GM18507 (cell line): ENCODE data around the gene HSD17B3.
A peak's percentile ranks its signal among the peaks of the same experiment; 100 is the strongest.
"Not testable (repeated sequence)": the region's sequence is repeated elsewhere in the genome, so short reads cannot be mapped to it uniquely, and the experiment has no call there.

Experiments used
- DNase-seq: peaks from one replicate; pipeline ENCODE4 v3.0.0; 2011; ENCODE audit warnings: low read depth; ENCODE audit not compliant: insufficient read length; ENCODE audit errors: extremely low spot score
- FAIRE-seq: peaks from 2 replicates; lab custom pipeline; 2011; peaks lifted over from hg19 to GRCh38; lab: Jason Lieb, UNC

Gene HSD17B3

GRCh38 chr9:96302021-96302420 lies at the start of gene HSD17B3:
Gene HSD17B3, minus strand, starts transcription at chr9:96302176. Its CDS starts 72 bp downstream, at chr9:96302104.
- no peak for DNase-seq
- FAIRE-seq: no peak

- DNase-seq: no peak
- no peak for FAIRE-seq
Measured at GRCh38 chr9:96350866-96351265, 48.9 kb upstream of the HSD17B3 start.

- no peak for DNase-seq
Measured at GRCh38 chr9:96348261-96348660, 46.3 kb upstream of the HSD17B3 start.

GRCh38 chr9:96345551-96345950 lies 43.6 kb upstream of the HSD17B3 start:
- FAIRE-seq (no peak), DNase-seq (no peak)

More at GRCh38 chr9:96348261-96348660, 46.3 kb upstream of the HSD17B3 start:
- FAIRE-seq: no peak

DNA sequence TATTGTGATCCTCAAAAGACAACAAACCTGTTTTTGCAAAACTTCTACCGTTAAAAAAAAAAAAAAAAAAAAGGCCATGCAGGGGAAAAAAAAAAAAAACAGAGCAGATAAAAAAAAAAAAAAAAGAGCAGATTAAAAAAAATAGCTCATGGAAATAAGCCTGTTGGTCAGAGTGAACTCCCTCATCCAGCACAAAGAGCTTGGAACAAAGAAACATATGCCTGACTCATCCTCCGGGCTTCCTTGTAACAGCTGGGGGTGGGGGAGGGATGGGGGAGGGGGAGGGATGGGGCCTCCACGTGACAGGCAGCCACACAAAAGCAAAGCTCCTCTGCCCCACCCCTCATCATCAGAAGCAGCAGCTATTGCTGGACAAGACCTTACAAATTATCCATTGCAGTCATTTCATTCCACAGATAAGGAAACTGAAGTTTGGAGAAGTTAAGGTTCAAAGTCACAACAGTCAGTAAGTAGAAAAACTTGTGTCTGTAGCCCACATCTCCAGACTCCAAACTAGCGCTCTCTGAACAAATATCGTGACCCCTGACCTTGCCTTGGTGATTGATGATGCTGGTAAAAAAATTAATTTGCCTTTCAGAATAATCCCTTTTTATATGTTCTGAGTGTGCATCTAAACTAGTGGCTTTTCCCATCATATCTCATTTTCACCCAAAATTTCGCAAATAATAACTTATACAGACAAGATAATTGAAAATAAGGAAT lies 42.6 kb upstream of the HSD17B3 start:
- no peak for FAIRE-seq

DNA sequence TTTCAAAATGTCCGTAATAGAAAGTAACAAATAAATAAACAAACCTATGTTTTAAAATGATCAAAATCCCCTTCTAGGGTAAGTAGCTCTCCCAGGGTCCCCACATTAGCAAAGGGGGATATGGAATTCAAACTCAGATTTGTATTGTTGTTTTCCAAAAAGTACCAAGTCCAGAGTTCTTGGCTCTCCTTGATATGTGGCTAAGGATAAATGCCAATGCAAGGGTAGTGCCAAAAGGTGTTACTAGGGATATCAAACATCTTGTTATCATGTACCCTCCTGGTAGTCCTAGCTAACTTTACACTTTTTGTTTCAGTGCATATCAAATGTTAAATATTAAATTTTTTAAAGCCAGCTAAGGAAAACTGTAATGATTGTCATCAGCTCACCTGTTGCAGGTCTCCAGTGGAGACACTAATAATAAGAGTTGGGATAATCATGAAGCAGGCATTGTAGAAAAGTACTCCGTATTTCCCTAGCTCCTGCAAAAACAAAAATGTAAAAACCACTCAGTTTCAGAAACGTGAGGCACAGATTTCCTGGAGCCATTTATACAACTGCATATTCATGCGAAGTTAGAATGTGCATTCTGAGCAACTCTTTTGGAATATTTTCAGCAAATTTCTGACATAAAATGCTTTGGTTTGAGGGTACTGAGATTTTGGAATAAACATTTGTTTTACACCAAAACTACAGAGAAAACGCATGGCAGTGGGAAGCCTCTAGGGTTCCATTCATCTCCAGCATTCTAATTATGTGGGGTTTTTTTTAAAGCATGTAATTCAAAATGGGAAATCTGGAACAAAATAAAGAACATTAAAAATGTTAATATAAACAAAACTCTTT lies 41.8 kb upstream of the HSD17B3 start:
- FAIRE-seq: no peak
- no peak for DNase-seq

More for the DNA sequence above, 42.6 kb upstream of the HSD17B3 start:
- DNase-seq: no peak

GRCh38 chr9:96342571-96343245 lies 40.7 kb upstream of the HSD17B3 start:
- FAIRE-seq (no peak), DNase-seq (no peak)

DNA sequence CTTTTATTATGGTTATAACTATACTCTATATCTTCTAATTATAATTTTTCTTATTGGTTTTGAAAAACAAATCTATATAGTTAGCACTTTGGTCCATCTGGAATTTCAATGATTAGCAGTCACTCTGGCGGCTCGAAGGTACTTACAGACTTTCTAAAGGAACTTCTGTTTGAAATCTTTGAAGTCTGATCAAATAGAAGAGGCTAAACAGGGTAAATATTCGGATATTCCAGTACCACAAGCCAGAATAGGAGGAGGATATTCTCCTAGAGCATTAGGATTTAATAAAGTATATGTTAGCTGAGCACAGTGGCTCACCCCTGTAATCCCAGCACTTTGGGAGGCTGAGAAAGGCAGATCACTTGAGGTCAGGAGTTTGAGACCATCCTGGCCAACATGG lies 38.7 kb upstream of the HSD17B3 start:
- DNase-seq (no peak), FAIRE-seq (no peak)

DNA sequence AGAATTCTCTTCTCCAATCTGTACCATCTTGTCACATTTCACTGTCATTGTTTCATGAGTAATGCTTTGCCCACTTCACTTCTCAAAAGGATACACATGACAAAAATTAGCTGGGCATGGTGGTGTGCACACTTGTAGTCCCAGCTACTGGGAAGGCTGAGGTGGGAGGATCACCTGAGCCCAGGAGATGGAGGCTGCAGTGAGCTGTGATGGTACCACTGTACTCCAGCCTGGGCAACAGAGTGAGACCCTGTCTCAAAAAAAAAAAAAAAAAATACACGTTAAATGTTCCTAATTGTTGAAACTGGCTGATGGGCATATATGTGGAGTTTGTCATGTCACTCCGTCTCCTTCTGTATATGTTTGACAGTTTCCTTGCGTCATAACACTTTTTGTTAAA lies 36.3 kb upstream of the HSD17B3 start:
- FAIRE-seq (no peak), DNase-seq (no peak)

DNA sequence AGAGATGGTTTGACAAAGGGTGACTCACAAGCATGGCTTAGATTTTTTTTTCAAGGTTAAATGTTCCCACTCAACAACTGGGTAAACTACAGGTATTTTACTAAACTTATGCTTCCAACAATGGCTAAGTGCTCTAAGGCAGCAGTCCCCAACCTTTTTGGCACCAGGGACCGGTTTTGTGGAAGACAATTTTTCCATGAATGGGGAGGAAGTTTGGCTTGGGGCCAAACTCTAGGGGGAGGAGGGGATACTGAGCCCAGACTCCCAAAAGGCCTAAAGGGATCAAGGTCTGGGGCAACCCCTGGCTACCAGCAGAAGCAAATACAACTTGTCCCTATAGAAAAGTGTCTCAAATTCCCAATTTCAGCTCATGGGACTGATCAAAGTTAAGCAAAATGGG lies 32.0 kb upstream of the HSD17B3 start:
- DNase-seq (no peak), FAIRE-seq (no peak)

DNA sequence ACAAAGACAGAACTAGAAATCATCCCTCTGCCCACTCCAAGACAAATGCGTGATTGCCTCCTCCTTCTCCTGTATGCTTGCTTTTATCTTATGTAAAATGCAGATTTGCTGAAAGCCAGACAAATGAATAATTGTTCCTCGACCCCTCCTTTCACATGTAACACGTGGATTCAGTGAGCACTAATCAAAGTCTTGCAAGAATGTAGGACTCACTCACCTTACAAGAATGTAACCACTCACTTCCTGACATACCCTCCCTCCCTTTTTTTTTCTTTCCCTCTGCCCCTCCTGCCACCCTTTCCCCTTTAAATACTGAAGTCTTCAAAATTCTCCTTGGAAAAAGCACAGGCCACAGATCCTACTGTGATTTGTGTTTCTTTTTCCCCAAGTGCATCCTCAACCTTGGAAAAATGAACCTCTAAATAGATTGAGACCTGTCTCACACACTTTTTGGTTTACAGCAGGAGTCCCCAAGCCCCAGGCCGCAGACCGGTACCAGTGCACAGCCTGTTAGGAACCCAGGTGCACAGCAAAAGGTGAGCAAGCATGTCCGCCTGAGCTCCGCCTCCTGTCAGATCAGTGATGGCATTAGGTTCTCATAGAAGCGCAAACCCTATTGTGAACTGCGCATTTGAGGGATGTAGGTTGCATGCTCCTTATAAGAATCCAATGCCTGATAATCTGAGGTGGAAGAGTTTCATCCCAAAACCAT lies 29.4 kb upstream of the HSD17B3 start:
- no peak for DNase-seq
- no peak for FAIRE-seq

DNA sequence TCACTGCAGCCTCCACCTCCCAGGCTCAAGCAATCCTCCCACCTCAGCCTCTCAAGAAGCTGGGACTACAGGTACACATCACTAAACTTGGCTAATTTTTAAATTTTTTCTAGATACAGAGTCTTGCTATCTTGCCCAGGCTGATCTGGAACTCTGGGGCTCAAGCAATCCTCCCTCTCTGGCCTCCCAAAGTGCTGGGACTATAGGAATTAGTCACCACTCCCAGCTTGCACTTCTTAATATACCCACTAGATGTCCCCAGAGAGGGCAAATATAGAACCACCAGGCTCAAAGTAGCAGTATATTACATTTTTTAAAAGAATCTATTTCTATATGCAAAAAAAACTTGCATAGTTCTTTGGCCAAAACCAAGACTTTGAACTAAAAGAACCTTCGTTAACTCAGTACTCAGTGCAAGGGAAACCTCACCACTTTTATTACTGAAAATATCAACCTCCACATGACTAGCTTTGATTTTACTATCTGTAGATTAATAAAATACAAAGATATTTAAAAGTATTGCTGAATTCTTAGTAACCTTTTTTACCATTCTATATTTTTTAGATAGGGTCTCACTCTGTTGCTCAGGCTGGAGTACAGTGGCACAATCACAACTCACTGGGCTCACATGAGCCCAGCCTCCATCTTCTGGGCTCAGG lies 25.8 kb upstream of the HSD17B3 start:
- FAIRE-seq (peak; percentile 91), DNase-seq (peak; percentile 29)

- DNase-seq (no peak), FAIRE-seq (no peak)
Measured at GRCh38 chr9:96323169-96323568, 21.2 kb upstream of the HSD17B3 start.

DNA sequence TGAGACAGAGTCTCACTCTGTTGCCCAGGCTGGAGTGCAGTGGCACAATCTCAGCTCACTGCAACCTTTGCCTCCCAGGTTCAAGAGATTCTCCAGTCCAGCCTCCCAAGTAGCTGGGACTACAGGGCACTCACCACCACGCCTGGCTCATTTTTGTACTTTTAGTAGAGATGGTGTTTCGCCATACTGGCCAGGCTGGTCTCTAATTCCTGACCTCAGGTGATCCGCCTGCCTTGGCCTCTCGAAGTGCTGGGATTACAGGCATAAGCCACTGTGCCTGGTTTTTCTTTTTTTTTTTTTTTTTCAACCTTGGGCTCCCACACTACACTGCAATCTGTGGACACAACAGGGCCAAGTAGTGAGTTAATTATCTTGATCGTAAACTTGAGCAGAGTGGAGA lies 20.8 kb upstream of the HSD17B3 start:
- not testable (repeated sequence) for DNase-seq, FAIRE-seq

DNA sequence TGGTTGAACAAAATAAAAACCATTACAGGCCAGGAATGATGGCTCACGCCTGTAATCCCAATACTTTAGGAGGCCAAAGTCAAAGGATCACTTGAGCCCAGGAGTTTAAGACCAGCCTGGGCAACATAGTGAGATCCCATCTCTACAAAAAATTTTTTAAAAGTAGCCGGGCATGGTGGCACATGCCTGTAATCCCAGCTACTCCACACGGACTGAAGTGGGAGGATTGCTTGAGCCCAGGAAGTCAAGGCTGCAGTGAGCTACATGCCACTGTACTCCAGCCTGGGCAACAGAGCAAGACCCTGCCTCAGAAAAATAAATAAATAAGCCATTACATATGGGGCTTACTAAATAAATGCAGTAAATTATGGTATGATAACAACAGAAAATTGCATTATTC lies 20.2 kb upstream of the HSD17B3 start:
- FAIRE-seq, DNase-seq: not testable (repeated sequence)

GRCh38 chr9:96321515-96321914 lies 19.5 kb upstream of the HSD17B3 start:
- DNase-seq: no peak
- FAIRE-seq: no peak

DNA sequence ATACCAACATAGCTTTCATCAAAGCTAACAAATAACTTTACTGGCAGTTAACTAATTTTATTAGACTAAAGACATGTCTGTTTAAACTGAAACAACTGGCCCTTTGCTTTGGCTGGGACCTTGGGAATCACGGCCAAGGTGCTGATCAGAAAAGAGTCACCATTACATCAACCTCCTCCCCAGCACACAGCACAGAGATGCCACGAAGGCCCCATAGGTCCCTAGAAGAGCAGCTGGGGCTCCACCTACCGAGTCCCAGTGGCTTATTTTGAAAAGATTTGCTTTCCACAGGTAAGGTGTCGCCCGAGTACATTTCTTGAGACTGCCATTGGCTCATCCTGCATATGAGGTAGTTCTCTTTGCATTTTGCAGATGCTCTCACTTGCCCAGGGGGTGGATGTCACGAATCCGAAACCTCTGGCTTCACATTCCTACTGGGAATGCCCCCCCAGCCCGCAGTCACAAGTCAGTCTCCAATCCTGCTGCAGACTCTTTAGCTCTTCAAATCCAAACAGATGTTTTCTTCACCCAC lies 18.8 kb upstream of the HSD17B3 start:
- FAIRE-seq (no peak), DNase-seq (no peak)

DNA sequence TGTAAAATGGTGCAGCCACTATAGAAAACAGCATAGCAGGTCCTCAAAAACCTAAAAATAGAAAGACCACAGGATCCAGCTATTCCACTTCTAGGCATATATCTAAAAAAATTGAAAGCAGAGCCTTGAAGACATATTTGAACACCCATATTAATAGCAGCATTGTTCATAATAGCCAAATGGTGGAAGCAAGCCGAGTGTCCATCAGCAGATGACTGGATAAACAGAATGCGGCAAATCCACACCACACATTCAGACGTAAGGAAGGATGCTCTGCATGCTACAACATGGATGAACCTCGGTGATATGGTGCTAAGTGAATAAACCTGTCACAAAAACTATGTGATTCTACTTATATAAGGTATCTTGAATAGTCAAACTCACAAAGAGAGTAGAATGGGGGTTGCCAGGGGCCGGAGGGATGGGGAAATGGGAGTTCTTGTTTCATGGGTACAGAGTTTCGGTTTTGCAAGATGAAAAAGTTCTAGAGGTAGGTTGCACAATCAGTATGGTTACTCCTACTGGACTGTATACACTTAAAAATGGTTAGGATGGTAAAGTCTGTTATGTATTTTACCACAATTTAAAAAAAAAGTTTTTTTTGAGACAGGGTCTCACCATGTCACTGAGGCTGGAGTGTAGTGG lies 17.1 kb upstream of the HSD17B3 start:
- DNase-seq: no peak
- FAIRE-seq: no peak
